Keratinocyte (primary cell): ENCODE data around the gene FXR1. TPM values are rescaled to one million over a fixed set of nuclear protein-coding genes. Genes with fewer than 3 reads are reported as not detected.

Experiments
- DNase-seq: peaks from one replicate; pipeline ENCODE4 v3.0.0-alpha.2; 2011; ENCODE audit warnings: low read depth, missing footprints, low spot score
- FAIRE-seq: peaks from 2 replicates; lab custom pipeline; 2011; peaks lifted over from hg19 to GRCh38; lab: Jason Lieb, UNC
- H2AFZ ChIP-seq: 2 replicates; pipeline ENCODE4 v1.6.0; 2012; ENCODE audit warnings: low read length, control low read depth, inconsistent platforms; ENCODE audit not compliant: control insufficient read depth
- H3K27ac ChIP-seq: 2 replicates; pipeline ENCODE4 v1.5.1; 2011; ENCODE audit warnings: low read length; ENCODE audit not compliant: control insufficient read depth, insufficient read depth
- H3K27me3 ChIP-seq: 3 replicates; pipeline ENCODE4 v1.6.0; 2011; ENCODE audit warnings: low read length; ENCODE audit not compliant: control insufficient read depth, insufficient read depth; ENCODE audit errors: extremely low read depth
- H3K36me3 ChIP-seq, 2 experiments: 2 replicates in 1 of 2; 3 replicates in 1 of 2; pipeline ENCODE4 v1.5.1; 2011; ENCODE audit warnings: low read length in 2 of 2, mild to moderate bottlenecking in 1 of 2; ENCODE audit not compliant: control insufficient read depth in 2 of 2, insufficient read depth in 2 of 2; ENCODE audit errors: extremely low read depth in 1 of 2
- H3K4me1 ChIP-seq: 3 replicates; pipeline ENCODE4 v1.5.1; 2011; ENCODE audit warnings: low read length; ENCODE audit not compliant: control insufficient read depth, insufficient read depth; ENCODE audit errors: extremely low read depth
- H3K4me2 ChIP-seq: 3 replicates; pipeline ENCODE4 v1.6.0; 2011; ENCODE audit warnings: low read depth, low read length; ENCODE audit not compliant: control insufficient read depth, insufficient read depth; ENCODE audit errors: extremely low read depth
- H3K4me3 ChIP-seq, 3 experiments: fragments of 200-600 bp in 1 of 3; sonication (generic) in 1 of 3; 2 replicates in 2 of 3; 3 replicates in 1 of 3; pipeline ENCODE4 v1.5.1; 2011 to 2016; ENCODE audit warnings: low read length in 3 of 3, mild to moderate bottlenecking in 3 of 3, control low read depth in 2 of 3, inconsistent platforms in 1 of 3, low read depth in 1 of 3, mixed read lengths in 1 of 3, mixed run types in 1 of 3, moderate library complexity in 1 of 3; ENCODE audit not compliant: control insufficient read depth in 2 of 3, insufficient read depth in 2 of 3; ENCODE audit errors: extremely low read depth in 1 of 3
- H3K79me2 ChIP-seq: 2 replicates; pipeline ENCODE4 v1.6.0; 2012; ENCODE audit warnings: low read length; ENCODE audit not compliant: control insufficient read depth, insufficient read depth
- H3K9ac ChIP-seq: 3 replicates; pipeline ENCODE4 v1.6.0; 2011; ENCODE audit warnings: low read length; ENCODE audit not compliant: control insufficient read depth, insufficient read depth; ENCODE audit errors: extremely low read depth
- H3K9me1 ChIP-seq: 3 replicates; pipeline ENCODE4 v1.6.0; 2011; ENCODE audit warnings: low read length; ENCODE audit not compliant: control insufficient read depth, insufficient read depth; ENCODE audit errors: extremely low read depth
- H3K9me3 ChIP-seq: 2 replicates; pipeline ENCODE4 v1.5.1; 2012; ENCODE audit warnings: low read depth, low read length; ENCODE audit not compliant: control insufficient read depth
- H4K20me1 ChIP-seq: 3 replicates; pipeline ENCODE4 v1.6.0; 2011; ENCODE audit warnings: low read length; ENCODE audit not compliant: control insufficient read depth, insufficient read depth; ENCODE audit errors: extremely low read depth
- EZH2 ChIP-seq: IDR thresholded peaks from one replicate; pipeline ENCODE4 v1.6.1; 2012; ENCODE audit warnings: inconsistent platforms, mild to moderate bottlenecking, low read length, moderate library complexity
- dilution Hi-C: fragments of 300-500 bp; cut with MboI; formaldehyde crosslinking; loops from one replicate; pipeline ENCODE4 v1.7.0; 2020; ENCODE audit warnings: low sequenced_read_pairs; ENCODE audit not compliant: extremely low pct_ligation_motif_present
- polyA plus RNA-seq, 5 experiments: library from polyadenylated mRNA; depleted of rRNA in 3 of 5; stranded (reverse) in 3 of 5; stranded (forward) in 1 of 5; unstranded in 1 of 5; fragments of >200 nt; gene quantifications; 1 replicate in 1 of 5; 2 replicates in 3 of 5; 3 replicates in 1 of 5; pipeline versions ENCODE4 v1.2.1 to v1.2.3, GENCODE V29; 2011 to 2012; ENCODE audit warnings: missing spikeins in 2 of 5, low read depth in 1 of 5, low replicate concordance in 1 of 5
- TF ChIP-seq, protein P1 (sequence below), 3 experiments: IDR thresholded peaks in 1 of 3; conservative IDR thresholded peaks in 1 of 3; optimal IDR thresholded peaks in 1 of 3; 2 replicates in 2 of 3; 3 replicates in 1 of 3; pipeline versions ENCODE3 to v1.5.1; 2011; ENCODE audit warnings: low read length in 3 of 3, mild to moderate bottlenecking in 3 of 3, moderate library complexity in 2 of 3, control low read depth in 1 of 3, inconsistent platforms in 1 of 3; ENCODE audit not compliant: insufficient read depth in 2 of 3; ENCODE audit errors: extremely low read depth in 1 of 3

Gene FXR1
- polyA plus RNA-seq, 1 donor (not counting 4 experiments of a cell fraction or from before 2014, with no cell fraction given) = 125 TPM

GRCh38 chr3:180987344-180987743, 74.9 kb downstream of the FXR1 start:
- Histone ChIP-seq H2AFZ (no peak overlapping the region), H3K4me1 (peaks cover 7% of the 10 kb centered on the region), H4K20me1 (no peaks in the 10 kb centered on the region), H3K9ac (no peak overlapping the region), H3K9me3 (no peaks in the 10 kb centered on the region), H3K79me2 (peaks cover 14% of the 10 kb centered on the region), H3K27me3 (no peaks in the 10 kb centered on the region), H3K4me3 (no peak overlapping the region), H3K27ac (no peak overlapping the region), H3K9me1 (no peaks in the 10 kb centered on the region), H3K4me2 (no peak overlapping the region), H3K36me3 (peaks cover 0 to 6% of the 10 kb centered on the region in 2 experiments)
- DNase-seq (no peak), FAIRE-seq (no peak)
- TF ChIP-seq, protein P1, sequence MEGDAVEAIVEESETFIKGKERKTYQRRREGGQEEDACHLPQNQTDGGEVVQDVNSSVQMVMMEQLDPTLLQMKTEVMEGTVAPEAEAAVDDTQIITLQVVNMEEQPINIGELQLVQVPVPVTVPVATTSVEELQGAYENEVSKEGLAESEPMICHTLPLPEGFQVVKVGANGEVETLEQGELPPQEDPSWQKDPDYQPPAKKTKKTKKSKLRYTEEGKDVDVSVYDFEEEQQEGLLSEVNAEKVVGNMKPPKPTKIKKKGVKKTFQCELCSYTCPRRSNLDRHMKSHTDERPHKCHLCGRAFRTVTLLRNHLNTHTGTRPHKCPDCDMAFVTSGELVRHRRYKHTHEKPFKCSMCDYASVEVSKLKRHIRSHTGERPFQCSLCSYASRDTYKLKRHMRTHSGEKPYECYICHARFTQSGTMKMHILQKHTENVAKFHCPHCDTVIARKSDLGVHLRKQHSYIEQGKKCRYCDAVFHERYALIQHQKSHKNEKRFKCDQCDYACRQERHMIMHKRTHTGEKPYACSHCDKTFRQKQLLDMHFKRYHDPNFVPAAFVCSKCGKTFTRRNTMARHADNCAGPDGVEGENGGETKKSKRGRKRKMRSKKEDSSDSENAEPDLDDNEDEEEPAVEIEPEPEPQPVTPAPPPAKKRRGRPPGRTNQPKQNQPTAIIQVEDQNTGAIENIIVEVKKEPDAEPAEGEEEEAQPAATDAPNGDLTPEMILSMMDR (optimal IDR thresholded peaks at IDR 0.05 in 1 of 3, IDR thresholded peaks at IDR 0.05 in 1 of 3, conservative IDR thresholded peaks at IDR 0.05 in 1 of 3; ENCODE audit: extremely low read depth in 1 of 3, insufficient read depth in 2 of 3, low read length in 3 of 3) = no peak
- TF ChIP-seq EZH2 = no peak
- dilution Hi-C loops = no loop called here

- DNase-seq = peak; percentile 70
- H3K4me1 ChIP-seq = peaks cover 7% of the 10 kb centered on the region
- no peak for TF ChIP-seq EZH2
- TF ChIP-seq, protein P1 (optimal IDR thresholded peaks at IDR 0.05 in 1 of 3, IDR thresholded peaks at IDR 0.05 in 1 of 3, conservative IDR thresholded peaks at IDR 0.05 in 1 of 3; ENCODE audit: extremely low read depth in 1 of 3, insufficient read depth in 2 of 3, low read length in 3 of 3) = no peak
- H3K9me1 ChIP-seq = no peaks in the 10 kb centered on the region
- peak within 1 kb of the TSS; percentile 79 for H3K27ac ChIP-seq
- H3K79me2 ChIP-seq = peaks cover 14% of the 10 kb centered on the region
- no peaks in the 10 kb centered on the region for H3K9me3 ChIP-seq
- H4K20me1 ChIP-seq = no peaks in the 10 kb centered on the region
- H3K4me3 ChIP-seq = peak within 1 kb of the TSS; percentile 75 to 99 (median 99)
- peak within 1 kb of the TSS; percentile 90 for H3K9ac ChIP-seq
- H3K36me3 ChIP-seq = peaks cover 0 to 3% of the 10 kb centered on the region in 2 experiments
- H2AFZ ChIP-seq = peak within 1 kb of the TSS; percentile 98
- dilution Hi-C loops = no loop called here
- no peaks in the 10 kb centered on the region for H3K27me3 ChIP-seq
- FAIRE-seq = peak; percentile 78
- peak within 1 kb of the TSS; percentile 98 for H3K4me2 ChIP-seq
These were observed 77.1 kb downstream of the FXR1 start, which contains the start of gene DNAJC19 for GRCh38 chr3:180989291-180990163. TSS of gene DNAJC19 (minus strand) at chr3:180989736. CDS start at chr3:180989602, 134 bp downstream.
